H9 (cell line): ENCODE data around the gene SMARCD3. TPM values are rescaled to one million over a fixed set of nuclear protein-coding genes. Genes with fewer than 3 reads are reported as not detected.

ENCODE experiments used
- DNase-seq: peaks from one replicate; pipeline ENCODE4 v3.0.0-alpha.2; 2017
- H2AFZ ChIP-seq: one replicate; pipeline ENCODE4 v1.6.1; 2013; ENCODE audit warnings: mild to moderate bottlenecking, low read length, control low read depth, moderate library complexity
- H2AK5ac ChIP-seq: 2 replicates; pipeline ENCODE4 v1.6.1; 2013; ENCODE audit warnings: low read length, control low read depth, mixed read lengths; ENCODE audit not compliant: insufficient read length
- H2BK120ac ChIP-seq: one replicate; pipeline ENCODE4 v1.6.1; 2013; ENCODE audit warnings: low read depth, mild to moderate bottlenecking, low read length, control low read depth, inconsistent platforms; ENCODE audit not compliant: poor library complexity, severe bottlenecking
- H2BK12ac ChIP-seq: 2 replicates; pipeline ENCODE4 v1.6.1; 2013; ENCODE audit warnings: low read length, control low read depth, mixed read lengths, low read depth; ENCODE audit not compliant: insufficient read length
- H2BK15ac ChIP-seq: 2 replicates; pipeline ENCODE4 v1.6.1; 2013; ENCODE audit warnings: low read depth, low read length, control low read depth
- H2BK20ac ChIP-seq: one replicate; pipeline ENCODE4 v1.6.1; 2013; ENCODE audit warnings: low read depth, mild to moderate bottlenecking, low read length, control low read depth, inconsistent platforms; ENCODE audit not compliant: poor library complexity, severe bottlenecking
- H2BK5ac ChIP-seq: 2 replicates; pipeline ENCODE4 v1.6.1; 2013; ENCODE audit warnings: low read length, control low read depth, mixed read lengths; ENCODE audit not compliant: insufficient read length
- H3K14ac ChIP-seq: 2 replicates; pipeline ENCODE4 v1.6.1; 2013; ENCODE audit warnings: low read length, control low read depth; ENCODE audit not compliant: insufficient read depth
- H3K18ac ChIP-seq: 2 replicates; pipeline ENCODE4 v1.6.1; 2013; ENCODE audit warnings: low read depth, mild to moderate bottlenecking, mixed read lengths, low read length, control low read depth; ENCODE audit not compliant: insufficient read length
- H3K23ac ChIP-seq: 2 replicates; pipeline ENCODE4 v1.6.1; 2013; ENCODE audit warnings: low read length, control low read depth, mixed read lengths, low read depth; ENCODE audit not compliant: insufficient read length
- H3K23me2 ChIP-seq: 2 replicates; pipeline ENCODE4 v1.6.1; 2013; ENCODE audit warnings: low read depth, mild to moderate bottlenecking, mixed read lengths, low read length, control low read depth; ENCODE audit not compliant: insufficient read length, poor library complexity, severe bottlenecking
- H3K27ac ChIP-seq: 2 replicates; pipeline ENCODE4 v1.5.1; 2013; ENCODE audit warnings: low read length, control low read depth, mixed read lengths, low read depth; ENCODE audit not compliant: insufficient read length
- H3K27me3 ChIP-seq: 2 replicates; pipeline ENCODE4 v1.6.1; 2013; ENCODE audit warnings: low read length, control low read depth, inconsistent platforms; ENCODE audit not compliant: insufficient read depth
- H3K4ac ChIP-seq: 2 replicates; pipeline ENCODE4 v1.6.1; 2013; ENCODE audit warnings: low read depth, mild to moderate bottlenecking, control low read depth, inconsistent platforms, low read length, moderate library complexity
- H3K4me1 ChIP-seq: 2 replicates; pipeline ENCODE4 v1.6.1; 2013; ENCODE audit warnings: low read length, control low read depth, inconsistent platforms; ENCODE audit not compliant: insufficient read depth
- H3K4me2 ChIP-seq: 2 replicates; pipeline ENCODE4 v1.6.1; 2013; ENCODE audit warnings: low read length, control low read depth, mixed read lengths; ENCODE audit not compliant: insufficient read length, insufficient read depth
- H3K56ac ChIP-seq: 2 replicates; pipeline ENCODE4 v1.6.1; 2013; ENCODE audit warnings: low read depth, mild to moderate bottlenecking, mixed read lengths, low read length, control low read depth; ENCODE audit not compliant: insufficient read length
- H3K79me1 ChIP-seq: 2 replicates; pipeline ENCODE4 v1.6.1; 2013; ENCODE audit warnings: low read depth, mild to moderate bottlenecking, moderate library complexity, low read length, control low read depth, inconsistent platforms; ENCODE audit not compliant: insufficient read depth, poor library complexity, severe bottlenecking
- H3K79me2 ChIP-seq: 2 replicates; pipeline ENCODE4 v1.6.1; 2013; ENCODE audit warnings: low read length, control low read depth, inconsistent platforms; ENCODE audit not compliant: insufficient read depth
- H3K9ac ChIP-seq: 2 replicates; pipeline ENCODE4 v1.6.1; 2013; ENCODE audit warnings: low read length, control low read depth, mixed read lengths; ENCODE audit not compliant: insufficient read length; ENCODE audit errors: extremely low read depth
- H3K9me3 ChIP-seq: one replicate; pipeline ENCODE4 v1.6.1; 2013; ENCODE audit warnings: low read depth, low read length, inconsistent platforms; ENCODE audit not compliant: control insufficient read depth
- H3T11ph ChIP-seq: one replicate; pipeline ENCODE4 v1.6.1; 2013; ENCODE audit warnings: mild to moderate bottlenecking, low read length, control low read depth, inconsistent platforms
- H4K20me1 ChIP-seq: one replicate; pipeline ENCODE4 v1.6.1; 2013; ENCODE audit not compliant: control insufficient read depth, insufficient read length, insufficient read depth
- H4K5ac ChIP-seq: 2 replicates; pipeline ENCODE4 v1.6.1; 2013; ENCODE audit warnings: low read depth, mild to moderate bottlenecking, mixed read lengths, low read length, control low read depth; ENCODE audit not compliant: insufficient read length
- H4K8ac ChIP-seq: replicated peaks from 2 replicates; pipeline ENCODE4 v1.6.1; 2013; ENCODE audit warnings: low read length, control low read depth, mixed read lengths, low read depth; ENCODE audit not compliant: insufficient read length
- H4K91ac ChIP-seq: 2 replicates; pipeline ENCODE4 v1.6.1; 2013; ENCODE audit warnings: low read depth, mild to moderate bottlenecking, moderate library complexity, mixed read lengths, low read length, control low read depth; ENCODE audit not compliant: insufficient read length
- H3K27ac Mint-ChIP-seq, 3 experiments: 2 replicates in 2 of 3; 3 replicates in 1 of 3; pipeline ENCODE4 v1.8.0; 2020 to 2021; ENCODE audit warnings: mixed read lengths in 3 of 3, mild to moderate bottlenecking in 1 of 3, moderate library complexity in 1 of 3
- H3K27me3 Mint-ChIP-seq: 2 replicates; pipeline ENCODE4 v1.8.0; 2021; ENCODE audit warnings: low read depth, mild to moderate bottlenecking, moderate library complexity, mixed read lengths
- H3K36me3 Mint-ChIP-seq, 3 experiments: 2 replicates in 2 of 3; 3 replicates in 1 of 3; pipeline ENCODE4 v1.8.0; 2020 to 2021; ENCODE audit warnings: low read depth in 3 of 3, mixed read lengths in 3 of 3; ENCODE audit not compliant: insufficient read depth in 1 of 3
- H3K4me1 Mint-ChIP-seq, 2 experiments: 2 replicates each; pipeline ENCODE4 v1.8.0; 2020; ENCODE audit warnings: mixed read lengths in 2 of 2
- H3K4me3 Mint-ChIP-seq, 2 experiments: 2 replicates in 1 of 2; 3 replicates in 1 of 2; pipeline ENCODE4 v1.8.0; 2020 to 2021; ENCODE audit warnings: mild to moderate bottlenecking in 2 of 2, mixed read lengths in 2 of 2, moderate library complexity in 1 of 2
- H3K9me3 Mint-ChIP-seq, 2 experiments: 2 replicates in 1 of 2; 3 replicates in 1 of 2; pipeline ENCODE4 v1.8.0; 2020; ENCODE audit warnings: mild to moderate bottlenecking in 2 of 2, mixed read lengths in 2 of 2, moderate library complexity in 1 of 2
- CTCF ChIP-seq: fragments of 200-600 bp; sonication (generic); conservative IDR thresholded peaks from 3 replicates; pipeline ENCODE4 v1.8.0; 2021; ENCODE audit warnings: antibody characterized with exemption, mild to moderate bottlenecking
- WGBS: extraction: QIAGEN DNeasy Blood & Tissue Kit; methylation state at CpG from one replicate; pipeline ENCODE4 v1.1.7; 2013; ENCODE audit warnings: missing lambda C conversion rate, low lambda C conversion rate, mixed read lengths; ENCODE audit not compliant: insufficient read length; ENCODE audit errors: extremely low coverage; 5-methylcytosine and 5-hydroxymethylcytosine counted together
- total RNA-seq: library from RNA; stranded (reverse); gene quantifications from 2 replicates; pipeline ENCODE4 v1.2.1, GENCODE V29; 2021

Gene SMARCD3
- total RNA-seq, 1 experiment from 2014 or later = 5.0 TPM

GRCh38 chr7:151272405-151272804, 23.9 kb upstream of the SMARCD3 start:
- no peak overlapping the region for H3K4me3 Mint-ChIP-seq
- no peak overlapping the region for H2BK15ac ChIP-seq
- H3K9me3 ChIP-seq = no peaks in the 10 kb centered on the region
- peaks cover 4 to 17% of the 10 kb centered on the region in 2 experiments for H3K4me1 Mint-ChIP-seq
- no peak overlapping the region for H3K9ac ChIP-seq
- no peaks in the 10 kb centered on the region for H3K79me1 ChIP-seq
- no peaks in the 10 kb centered on the region for H3K23me2 ChIP-seq
- H2AK5ac ChIP-seq = no peak overlapping the region
- H4K5ac ChIP-seq = no peak overlapping the region
- no peaks in the 10 kb centered on the region; the same call in 1 of the 2 replicates for H3K27me3 ChIP-seq
- H2BK5ac ChIP-seq = no peak overlapping the region
- H3K36me3 Mint-ChIP-seq = no peaks in the 10 kb centered on the region
- H3K4me1 ChIP-seq = no peaks in the 10 kb centered on the region
- H3K4me2 ChIP-seq = no peak overlapping the region
- no peak for TF ChIP-seq CTCF
- WGBS = no CpG with 5 or more reads among the region's 10 CpGs
- no peaks in the 10 kb centered on the region for H4K20me1 ChIP-seq
- H4K8ac ChIP-seq = no peak overlapping the region
- no peak for DNase-seq
- no peaks in the 10 kb centered on the region for H3K9me3 Mint-ChIP-seq
- H2BK20ac ChIP-seq = no peak overlapping the region
- no peak overlapping the region for H3K27ac ChIP-seq
- no peak overlapping the region for H3T11ph ChIP-seq
- H3K4ac ChIP-seq = no peak overlapping the region
- peaks cover 49% of the 10 kb centered on the region for H3K27me3 Mint-ChIP-seq
- H3K79me2 ChIP-seq = no peaks in the 10 kb centered on the region
- H3K56ac ChIP-seq = no peak overlapping the region
- H3K18ac ChIP-seq = no peak overlapping the region
- H4K91ac ChIP-seq = no peak overlapping the region
- no peak overlapping the region for H2BK12ac ChIP-seq
- no peak overlapping the region for H3K23ac ChIP-seq
- H3K14ac ChIP-seq = no peak overlapping the region
- no peak overlapping the region for H3K27ac Mint-ChIP-seq
- H2BK120ac ChIP-seq = no peak overlapping the region
- no peak overlapping the region for H2AFZ ChIP-seq
